ENCODE data around the gene ABT1. TPM values are rescaled to one million over a fixed set of nuclear protein-coding genes. Genes with fewer than 3 reads are reported as not detected.

The ABT1 gene
- total RNA-seq, 2 donors from 2014 or later, result 15.7 to 19.7 TPM

DNA sequence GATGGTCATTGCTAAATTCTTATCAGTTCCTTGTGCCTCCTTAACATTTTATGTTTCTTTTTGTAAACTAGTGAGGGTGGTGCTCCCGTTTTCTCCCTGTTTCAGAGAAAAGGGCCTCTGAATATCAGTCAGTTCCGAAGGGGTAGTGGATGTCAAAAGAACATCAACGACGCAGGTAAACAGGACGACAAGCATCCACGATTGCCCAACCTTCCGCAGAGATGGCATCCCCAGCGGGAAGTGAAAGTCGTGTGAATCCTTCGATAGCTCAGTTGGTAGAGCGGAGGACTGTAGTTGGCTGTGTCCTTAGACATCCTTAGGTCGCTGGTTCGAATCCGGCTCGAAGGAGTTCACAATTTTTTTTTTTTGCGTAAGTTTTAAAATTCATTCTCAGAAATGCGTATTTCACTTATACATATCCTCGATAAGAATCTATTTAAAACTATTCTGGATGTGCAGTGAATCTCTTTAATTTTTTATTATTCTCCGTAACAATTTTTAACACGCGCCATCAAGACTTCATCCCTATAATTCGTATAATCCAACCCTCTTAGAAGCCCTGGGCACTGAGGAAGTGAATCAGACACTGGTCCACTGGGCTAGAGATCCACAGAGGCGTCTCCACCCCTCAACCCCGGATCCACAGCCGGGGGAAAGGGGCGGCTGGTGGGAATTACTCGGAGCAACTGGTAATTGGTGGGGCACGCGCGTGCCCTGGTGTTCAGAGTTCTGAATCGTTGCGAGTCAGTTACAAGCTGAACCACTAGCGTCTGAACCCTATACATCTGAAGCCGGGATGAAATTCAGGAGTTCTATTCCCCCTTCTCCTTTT, 27.9 kb upstream of the ABT1 start:
- Histone ChIP-seq H3K27ac (peak overlapping the region; percentile 41 to 49), H3K36me3 (no peaks in the 10 kb centered on the region), H3K4me1 (replicated peaks) (no peaks in the 10 kb centered on the region), H3K9me3 (no peaks in the 10 kb centered on the region), H3K4me3 (peak overlapping the region; percentile 29 to 32), H3K27me3 (replicated peaks; ENCODE audit: insufficient read depth) (no peaks in the 10 kb centered on the region)
- peak; percentile 93 for DNase-seq (ENCODE audit: low spot score)
- no peak for TF ChIP-seq POLR2A (IDR thresholded peaks at IDR 0.05)
- peak; percentile 94 for TF ChIP-seq POLR2AphosphoS5 (IDR thresholded peaks at IDR 0.05)
- WGBS, result 5% methylated on average over 34 of the region's 34 CpGs
- intact Hi-C loops (cut with DNase I), result no loop called here

DNA sequence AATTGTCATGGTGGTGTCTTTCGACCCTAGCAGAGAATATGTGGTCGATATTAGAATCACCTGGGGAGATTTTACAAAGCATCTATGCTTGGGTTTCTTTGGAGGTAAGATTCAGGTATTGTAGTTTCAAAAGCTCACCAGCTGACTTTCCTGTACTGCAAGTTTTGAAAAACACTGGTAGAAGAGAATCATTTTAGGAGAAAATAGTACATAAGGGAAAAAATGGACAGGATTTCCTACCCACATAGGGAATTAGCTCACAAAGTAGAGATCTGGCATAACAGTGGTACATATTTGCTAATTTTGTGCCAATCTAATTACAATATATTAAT, 27.4 kb upstream of the ABT1 start:
- 9% methylated on average over 2 of the region's 2 CpGs for WGBS
- DNase-seq (ENCODE audit: low spot score), result no peak
- Histone ChIP-seq H3K27ac (no peak overlapping the region), H3K27me3 (replicated peaks; ENCODE audit: insufficient read depth) (no peaks in the 10 kb centered on the region), H3K4me3 (no peak overlapping the region), H3K36me3 (no peaks in the 10 kb centered on the region), H3K4me1 (replicated peaks) (no peaks in the 10 kb centered on the region), H3K9me3 (no peaks in the 10 kb centered on the region)
- intact Hi-C loops (cut with DNase I), result no loop called here
- TF ChIP-seq POLR2AphosphoS5 (IDR thresholded peaks at IDR 0.05), result no peak
- TF ChIP-seq, protein P1, sequence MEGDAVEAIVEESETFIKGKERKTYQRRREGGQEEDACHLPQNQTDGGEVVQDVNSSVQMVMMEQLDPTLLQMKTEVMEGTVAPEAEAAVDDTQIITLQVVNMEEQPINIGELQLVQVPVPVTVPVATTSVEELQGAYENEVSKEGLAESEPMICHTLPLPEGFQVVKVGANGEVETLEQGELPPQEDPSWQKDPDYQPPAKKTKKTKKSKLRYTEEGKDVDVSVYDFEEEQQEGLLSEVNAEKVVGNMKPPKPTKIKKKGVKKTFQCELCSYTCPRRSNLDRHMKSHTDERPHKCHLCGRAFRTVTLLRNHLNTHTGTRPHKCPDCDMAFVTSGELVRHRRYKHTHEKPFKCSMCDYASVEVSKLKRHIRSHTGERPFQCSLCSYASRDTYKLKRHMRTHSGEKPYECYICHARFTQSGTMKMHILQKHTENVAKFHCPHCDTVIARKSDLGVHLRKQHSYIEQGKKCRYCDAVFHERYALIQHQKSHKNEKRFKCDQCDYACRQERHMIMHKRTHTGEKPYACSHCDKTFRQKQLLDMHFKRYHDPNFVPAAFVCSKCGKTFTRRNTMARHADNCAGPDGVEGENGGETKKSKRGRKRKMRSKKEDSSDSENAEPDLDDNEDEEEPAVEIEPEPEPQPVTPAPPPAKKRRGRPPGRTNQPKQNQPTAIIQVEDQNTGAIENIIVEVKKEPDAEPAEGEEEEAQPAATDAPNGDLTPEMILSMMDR (IDR thresholded peaks at IDR 0.05), result no peak
- no peak for TF ChIP-seq POLR2A (IDR thresholded peaks at IDR 0.05)

DNA sequence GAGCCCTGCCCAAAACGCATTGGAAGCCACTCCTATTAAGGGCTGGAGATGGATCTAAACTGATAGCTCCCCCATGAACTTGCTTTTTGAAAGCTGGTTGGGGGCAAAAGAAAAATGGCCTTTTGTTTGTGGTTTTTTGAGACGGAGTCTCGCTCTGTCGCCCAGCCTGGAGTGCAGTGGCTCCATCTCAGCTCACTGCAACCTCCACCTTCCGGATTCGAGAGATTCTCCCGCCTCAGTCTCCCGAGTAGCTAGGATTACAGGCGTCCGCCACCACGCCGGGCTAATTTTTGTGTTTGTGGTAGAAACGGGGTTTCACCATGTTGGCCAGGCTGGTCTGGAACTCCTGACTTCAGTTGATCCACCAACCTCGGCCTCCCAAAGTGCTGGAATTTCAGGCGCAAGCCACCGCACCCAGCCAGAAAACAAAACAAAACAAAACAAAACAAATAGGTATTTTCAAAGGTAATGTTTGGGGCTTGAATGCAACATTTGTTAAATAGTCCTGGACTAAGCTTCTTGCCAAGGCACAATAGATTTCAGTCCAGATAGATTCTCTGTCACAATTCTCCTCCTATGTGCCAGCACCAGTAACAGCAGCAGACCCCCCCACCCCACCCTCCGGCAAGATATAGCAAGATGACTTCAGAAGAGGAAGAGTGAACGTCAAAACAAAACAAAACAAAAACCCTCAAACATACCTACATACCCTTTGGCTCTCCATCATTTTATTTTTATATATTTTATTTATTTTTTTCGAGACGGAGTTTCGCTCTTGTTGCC, 26.5 kb upstream of the ABT1 start:
- Histone ChIP-seq H3K27me3 (replicated peaks; ENCODE audit: insufficient read depth) (no peaks in the 10 kb centered on the region), H3K9me3 (no peaks in the 10 kb centered on the region), H3K4me1 (replicated peaks) (no peaks in the 10 kb centered on the region), H3K4me3 (no peak overlapping the region), H3K36me3 (no peaks in the 10 kb centered on the region), H3K27ac (no peak overlapping the region)
- no peak for DNase-seq (ENCODE audit: low spot score)
- intact Hi-C loops (cut with DNase I), result no loop called here
- 80% methylated on average over 21 of the region's 21 CpGs for WGBS
- TF ChIP-seq POLR2A (IDR thresholded peaks at IDR 0.05), result no peak
- TF ChIP-seq POLR2AphosphoS5 (IDR thresholded peaks at IDR 0.05), result no peak
- TF ChIP-seq, protein P1 (IDR thresholded peaks at IDR 0.05), result no peak

DNA sequence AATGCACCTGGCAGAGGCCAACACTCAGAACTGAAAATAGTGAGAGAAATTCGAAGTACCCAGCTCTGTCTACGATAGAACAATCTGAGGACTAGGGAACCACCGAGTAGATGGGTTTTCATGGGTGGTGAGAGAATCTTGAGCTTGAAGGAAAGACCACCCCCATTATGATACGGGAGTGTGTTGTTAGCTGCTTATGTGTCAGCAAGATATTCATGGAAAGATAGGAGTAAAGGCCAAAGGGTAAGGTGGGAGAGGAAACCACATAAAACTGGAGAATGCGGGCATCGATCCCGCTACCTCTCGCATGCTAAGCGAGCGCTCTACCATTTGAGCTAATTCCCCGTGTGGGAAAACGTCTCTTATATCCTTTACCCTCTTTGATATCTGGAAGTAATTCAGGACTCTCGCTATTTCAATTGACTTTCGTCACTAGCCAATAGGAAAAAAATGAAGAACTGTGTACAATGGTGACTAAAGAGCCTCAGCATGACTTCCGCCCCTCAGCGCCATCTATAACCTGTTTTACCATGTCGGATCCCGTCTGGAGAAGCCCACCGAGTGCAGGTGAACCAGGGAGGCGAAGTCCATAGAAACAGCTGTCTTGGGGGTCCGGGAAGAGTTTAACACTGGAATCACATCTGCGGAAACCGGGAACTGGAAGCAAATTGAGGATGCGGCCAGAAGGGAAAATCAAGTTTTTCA, 25.0 kb upstream of the ABT1 start:
- no peaks in the 10 kb centered on the region for H3K36me3 ChIP-seq
- peak overlapping the region; percentile 30 to 36 for H3K4me3 ChIP-seq
- TF ChIP-seq POLR2AphosphoS5 (IDR thresholded peaks at IDR 0.05) (peak; percentile 77), POLR2A (IDR thresholded peaks at IDR 0.05) (no peak)
- H3K4me1 ChIP-seq (replicated peaks), result no peaks in the 10 kb centered on the region
- intact Hi-C loops (cut with DNase I), result no loop called here
- 7% methylated on average over 24 of the region's 24 CpGs for WGBS
- peak overlapping the region; percentile 45 to 59 for H3K27ac ChIP-seq
- no peaks in the 10 kb centered on the region for H3K9me3 ChIP-seq
- H3K27me3 ChIP-seq (replicated peaks; ENCODE audit: insufficient read depth), result no peaks in the 10 kb centered on the region
- peak; percentile 42 for DNase-seq (ENCODE audit: low spot score)

DNA sequence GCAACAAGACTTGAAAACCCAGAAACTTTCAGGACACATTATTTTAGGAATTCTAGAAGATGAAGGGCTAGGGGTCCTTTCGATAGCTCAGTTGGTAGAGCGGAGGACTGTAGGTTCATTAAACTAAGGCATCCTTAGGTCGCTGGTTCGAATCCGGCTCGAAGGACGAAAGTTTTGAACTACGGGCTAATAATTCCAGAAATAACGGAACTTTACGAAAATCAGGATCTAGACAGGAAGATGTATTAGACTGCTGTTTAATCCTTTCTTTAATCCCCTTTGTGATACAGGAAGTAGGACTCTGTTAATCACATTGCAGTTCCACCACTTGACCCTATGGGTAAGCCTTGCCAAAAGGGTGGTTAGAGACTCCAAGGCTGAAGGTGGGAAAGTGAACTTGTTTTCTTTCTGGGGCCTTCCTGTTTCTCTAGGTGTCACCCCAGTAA, 21.2 kb upstream of the ABT1 start:
- no peaks in the 10 kb centered on the region for H3K27me3 ChIP-seq (replicated peaks; ENCODE audit: insufficient read depth)
- H3K4me1 ChIP-seq (replicated peaks), result no peaks in the 10 kb centered on the region
- WGBS, result 64% methylated on average over 10 of the region's 10 CpGs
- H3K4me3 ChIP-seq, result no peak overlapping the region
- intact Hi-C loops (cut with DNase I), result no loop called here
- no peaks in the 10 kb centered on the region for H3K36me3 ChIP-seq
- H3K9me3 ChIP-seq, result no peaks in the 10 kb centered on the region
- no peak overlapping the region for H3K27ac ChIP-seq
- TF ChIP-seq POLR2A (IDR thresholded peaks at IDR 0.05) (no peak), POLR2AphosphoS5 (IDR thresholded peaks at IDR 0.05) (no peak)
- TF ChIP-seq, protein P1 (IDR thresholded peaks at IDR 0.05), result no peak
- no peak for DNase-seq (ENCODE audit: low spot score)

Data from prostate gland (tissue), 2 donors.